ENCODE measurements around the gene RAD51B. TPM values are rescaled to one million over a fixed set of nuclear protein-coding genes. Genes with fewer than 3 reads are reported as not detected.

RAD51B gene
- total RNA-seq, 4 donors from 2014 or later: 8.9 to 30.3 (median 10.4) TPM

GRCh38 chr14:68499451-68499850, 679.9 kb downstream of the RAD51B start:
- ATAC-seq (ENCODE audit: low FRiP score): no peak
- no peak for TF ChIP-seq CTCF (IDR thresholded peaks at IDR 0.05)
- DNase-seq (ENCODE audit: low spot score): no peak

DNA sequence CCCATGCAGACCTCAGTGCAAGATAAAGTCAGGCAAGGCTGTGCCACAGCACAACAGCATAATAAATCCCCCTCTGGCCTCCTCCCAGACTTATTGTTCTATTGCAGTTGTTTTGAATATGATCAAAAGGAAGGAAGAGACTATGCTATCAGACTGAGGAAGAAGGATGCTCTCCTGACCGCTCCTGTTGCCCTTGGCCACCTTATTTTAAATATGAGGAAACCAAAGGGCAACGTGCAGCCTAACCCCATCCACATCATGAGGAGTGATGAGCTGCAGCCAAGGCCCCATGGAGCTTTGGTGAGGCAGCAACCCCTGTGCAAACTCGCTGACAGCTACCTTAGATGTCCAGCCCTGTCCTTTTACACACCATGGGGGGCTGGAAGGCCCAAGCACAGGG, 681.6 kb downstream of the RAD51B start:
- no peak for TF ChIP-seq CTCF (IDR thresholded peaks at IDR 0.05)
- no peak for ATAC-seq (ENCODE audit: low FRiP score)
- no peak for DNase-seq (ENCODE audit: low spot score)

- DNase-seq (ENCODE audit: low spot score) (no peak), ATAC-seq (ENCODE audit: low FRiP score) (no peak)
- no peak for TF ChIP-seq CTCF (IDR thresholded peaks at IDR 0.05)
Measured at GRCh38 chr14:68501614-68502052, 682.1 kb downstream of the RAD51B start.

GRCh38 chr14:68502230-68502629, 682.7 kb downstream of the RAD51B start:
- ATAC-seq (ENCODE audit: low FRiP score) (no peak), DNase-seq (ENCODE audit: low spot score) (no peak)
- no peak for TF ChIP-seq CTCF (IDR thresholded peaks at IDR 0.05)

DNA sequence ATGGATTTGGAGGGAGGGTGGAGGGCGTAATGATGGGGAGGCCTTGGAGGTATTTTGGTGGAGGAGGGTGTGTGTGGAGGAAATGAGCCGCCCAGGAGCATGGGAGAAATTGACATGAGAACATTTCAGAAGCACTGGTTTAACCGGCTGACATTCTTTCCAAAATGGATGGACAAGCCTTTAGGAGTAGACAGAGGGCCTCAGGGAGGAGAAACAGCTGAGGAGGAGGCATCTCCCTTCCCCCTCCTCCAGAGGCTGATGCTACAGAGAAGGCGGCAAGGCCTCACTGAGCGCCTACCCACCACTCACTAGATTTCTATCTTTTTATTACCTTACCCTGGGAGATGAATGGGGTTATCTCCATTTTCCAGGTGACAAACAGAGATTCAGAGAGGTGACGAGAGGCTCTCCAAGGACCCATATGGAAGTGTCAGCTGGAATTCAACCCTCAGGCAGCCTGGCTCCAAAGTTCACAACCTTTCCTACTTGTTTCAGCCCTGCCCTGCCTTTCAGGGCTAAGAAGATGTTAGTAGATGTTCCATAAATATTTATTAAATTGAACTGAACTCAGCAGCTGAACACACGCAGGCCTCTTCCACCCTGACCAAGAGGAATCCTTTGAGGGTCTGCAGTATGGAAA, 683.7 kb downstream of the RAD51B start:
- ATAC-seq (ENCODE audit: low FRiP score): no peak
- no peak for DNase-seq (ENCODE audit: low spot score)
- no peak for TF ChIP-seq CTCF (IDR thresholded peaks at IDR 0.05)

DNA sequence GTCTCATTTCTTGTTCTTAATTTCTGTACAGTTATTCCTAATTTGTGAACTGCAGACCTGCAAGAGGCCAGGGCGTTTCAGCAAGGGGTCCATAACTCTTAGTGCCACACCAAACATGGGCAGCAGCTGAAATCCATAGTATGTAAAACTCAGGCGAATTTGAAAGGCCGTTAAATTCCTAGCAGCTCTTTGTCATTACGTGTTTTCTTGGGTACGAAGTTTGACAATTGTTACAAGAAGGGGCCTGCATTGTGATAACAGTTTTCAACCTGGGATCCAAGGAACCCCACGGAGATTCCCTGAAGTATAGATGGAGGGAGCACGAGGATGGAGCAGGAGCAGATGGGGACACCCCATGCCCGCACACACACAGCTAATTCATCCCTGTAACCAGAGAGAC, 685.3 kb downstream of the RAD51B start:
- DNase-seq (ENCODE audit: low spot score): no peak

More for the DNA sequence above, 685.3 kb downstream of the RAD51B start:
- TF ChIP-seq CTCF (IDR thresholded peaks at IDR 0.05): no peak
- no peak for ATAC-seq (ENCODE audit: low FRiP score)

Measured in omental fat pad (tissue), 4 donors.